GM21367 (cell line): ENCODE data around the gene ATRAID.
"Not testable (repeated sequence)": the region's sequence is repeated elsewhere in the genome, so short reads cannot be mapped to it uniquely, and the experiment has no call there.

Experiments
- ATAC-seq: cut with Tn5 transposase; IDR thresholded peaks from one replicate; pipeline ENCODE4 v1.9.1; 2021; ENCODE audit not compliant: unreplicated experiment

ATRAID gene

DNA sequence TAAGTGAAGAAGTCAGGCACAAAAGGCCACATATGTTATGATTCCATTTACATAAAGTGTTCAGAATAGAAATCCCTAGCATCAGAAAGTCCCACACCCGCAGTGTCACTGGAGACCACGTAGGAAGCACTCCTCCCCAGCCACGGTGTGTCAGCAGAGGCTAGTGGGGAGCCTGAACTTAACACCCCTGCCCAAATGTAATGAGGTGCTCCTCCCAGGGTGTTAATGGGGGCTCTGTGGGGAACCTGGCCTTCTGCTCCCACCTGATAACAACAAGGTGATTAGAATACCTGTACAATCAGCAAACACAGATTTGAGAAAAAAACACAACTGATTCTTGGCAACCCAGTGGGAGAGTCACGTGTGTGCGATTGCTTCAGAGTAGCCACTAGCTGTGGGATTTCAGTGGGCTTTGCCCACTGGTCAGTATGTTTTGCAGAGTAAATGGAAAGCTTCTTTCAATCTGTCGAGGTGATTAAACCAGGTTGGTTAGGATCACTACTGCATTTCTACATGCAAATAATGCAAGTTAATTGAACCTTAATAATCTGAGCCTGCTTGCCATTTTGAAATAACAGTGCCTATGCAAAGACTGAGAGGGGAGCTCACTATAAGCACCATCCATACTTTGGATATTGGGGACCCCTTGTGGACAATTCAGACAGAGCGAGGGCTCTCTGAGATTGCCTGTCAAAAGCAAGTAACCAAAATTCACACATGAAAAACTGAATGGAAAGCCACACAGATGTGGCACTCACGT is 20.6 kb upstream of the ATRAID start:
- ATAC-seq, result no peak

DNA sequence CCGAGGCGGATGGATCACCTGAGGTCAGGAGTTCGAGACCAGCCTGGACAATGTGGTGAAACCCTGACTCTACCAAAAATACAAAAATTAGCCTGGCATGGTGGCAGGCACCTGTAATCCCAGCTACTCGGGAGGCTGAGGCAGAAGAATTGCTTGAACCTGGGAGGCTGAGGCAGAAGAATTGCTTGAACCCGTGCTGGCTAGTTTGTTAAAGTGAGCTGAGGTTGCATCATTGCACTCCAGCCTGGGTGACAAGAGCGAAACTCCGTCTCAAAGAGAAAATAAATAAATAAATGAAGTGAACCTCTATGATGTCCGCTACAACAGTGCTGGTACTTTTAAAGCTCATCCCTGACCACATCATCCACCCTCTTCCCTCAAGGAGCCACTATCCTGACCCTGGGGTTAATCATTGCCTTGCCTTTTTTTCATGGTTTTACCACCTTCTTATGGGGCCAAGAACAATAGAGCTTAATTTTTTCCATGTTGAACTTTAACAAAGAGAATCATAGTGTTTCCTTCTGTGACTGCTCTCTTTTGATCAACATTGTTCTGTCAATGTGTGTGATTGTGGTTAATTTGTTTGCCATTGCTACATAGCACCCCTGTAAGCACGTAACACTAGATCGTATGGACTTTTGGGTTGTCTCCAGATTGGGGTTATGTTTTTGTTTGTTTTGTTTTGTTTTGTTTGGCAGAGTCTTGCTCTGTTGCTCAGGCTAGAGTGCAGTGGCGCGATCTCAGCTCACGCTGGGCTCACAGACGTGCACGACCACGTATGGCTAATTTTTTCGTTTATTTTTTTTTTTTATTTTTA is 17.1 kb upstream of the ATRAID start:
- ATAC-seq, result no peak

DNA sequence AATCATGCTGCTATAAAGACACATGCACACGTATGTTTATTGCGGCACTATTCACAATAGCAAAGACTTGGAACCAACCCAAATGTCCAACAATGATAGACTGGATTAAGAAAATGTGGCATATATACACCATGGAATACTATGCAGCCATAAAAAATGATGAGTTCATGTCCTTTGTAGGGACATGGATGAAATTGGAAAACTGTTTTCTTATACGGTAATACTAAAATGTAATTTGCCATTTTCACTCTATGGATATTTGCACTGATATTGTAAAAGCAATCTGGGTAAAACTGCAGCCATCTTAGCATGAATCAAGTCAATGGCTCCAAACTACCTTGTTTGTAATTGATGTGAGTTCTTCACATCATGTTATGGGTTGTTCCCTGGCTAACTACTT is 16.0 kb upstream of the ATRAID start:
- not testable (repeated sequence) for ATAC-seq

DNA sequence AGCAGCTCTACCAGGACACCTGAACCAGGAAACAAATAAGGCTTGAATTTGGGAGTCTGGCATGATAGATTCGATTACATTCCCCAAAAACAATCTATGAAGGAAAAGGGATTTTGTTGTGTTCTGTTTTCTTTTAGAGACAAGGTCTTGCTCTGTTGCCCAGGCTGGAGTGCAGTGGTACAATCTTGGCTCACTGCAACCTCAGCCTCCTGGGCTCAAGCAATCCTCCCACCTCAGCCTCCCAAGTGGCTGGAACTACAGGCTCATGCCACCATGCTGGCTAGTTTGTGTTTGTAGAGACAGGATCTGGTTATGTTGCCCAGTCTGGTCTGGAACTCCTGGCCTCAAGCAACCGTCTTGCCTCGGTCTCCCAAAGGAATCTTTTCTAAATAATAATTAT is 13.8 kb upstream of the ATRAID start:
- ATAC-seq, result not testable (repeated sequence)

DNA sequence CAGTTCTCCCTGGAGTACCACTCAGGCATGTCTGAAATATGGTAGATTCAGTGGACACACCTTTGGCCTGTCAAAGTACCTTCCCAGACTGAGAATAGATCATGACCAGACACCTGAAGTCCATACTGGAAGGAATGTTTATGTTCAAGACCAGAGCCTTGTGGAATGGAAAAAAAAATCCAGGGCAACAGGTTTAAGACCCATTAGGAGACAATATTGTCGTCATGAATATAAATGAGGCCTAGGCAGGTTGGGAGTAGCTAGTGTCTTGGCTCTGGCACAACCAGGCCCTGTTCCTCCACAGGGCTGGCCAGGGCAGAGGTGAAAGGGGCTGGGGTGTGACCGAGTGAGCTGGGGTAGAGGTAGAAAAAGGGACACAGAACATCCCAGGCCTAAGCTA is 13.2 kb upstream of the ATRAID start:
- no peak for ATAC-seq

DNA sequence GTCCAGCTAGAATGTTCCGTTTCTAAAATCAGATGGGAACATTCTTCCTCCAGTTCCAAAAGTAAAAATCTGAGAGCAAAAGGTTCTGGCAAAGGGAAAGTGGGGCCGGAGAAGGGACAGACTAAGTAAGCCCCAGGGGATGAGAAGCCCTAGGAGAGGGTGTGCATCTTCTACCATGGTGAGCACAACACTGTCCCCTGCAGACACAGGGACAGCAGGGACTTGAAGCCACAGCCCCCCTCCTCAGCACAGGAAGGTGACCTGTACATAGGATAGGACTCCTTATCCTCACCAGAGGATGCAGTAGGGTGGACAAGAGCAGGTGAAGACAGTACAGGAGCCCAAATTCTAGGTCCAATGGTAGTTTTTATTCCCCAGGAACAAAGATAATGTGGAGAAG is 12.6 kb upstream of the ATRAID start:
- ATAC-seq, result no peak

DNA sequence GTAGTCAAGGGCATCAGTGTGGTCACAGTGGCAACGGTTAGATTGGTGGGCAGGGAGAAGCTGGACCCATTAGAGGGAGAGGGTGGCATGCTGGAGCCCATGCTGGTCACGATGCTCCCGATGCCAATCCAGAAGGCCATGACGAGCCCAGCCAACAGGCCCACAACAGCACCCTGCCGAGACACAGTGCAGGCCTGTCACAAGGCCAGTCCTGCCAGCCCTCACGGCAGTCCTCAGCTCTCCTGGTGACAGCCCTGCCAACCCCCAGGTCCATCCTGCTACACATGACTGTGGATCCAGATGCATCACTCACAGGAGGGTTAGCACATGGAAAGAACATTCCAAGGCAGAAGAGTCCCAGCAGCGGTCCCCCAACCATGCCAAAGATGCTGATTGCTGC is 10.2 kb upstream of the ATRAID start:
- no peak for ATAC-seq

DNA sequence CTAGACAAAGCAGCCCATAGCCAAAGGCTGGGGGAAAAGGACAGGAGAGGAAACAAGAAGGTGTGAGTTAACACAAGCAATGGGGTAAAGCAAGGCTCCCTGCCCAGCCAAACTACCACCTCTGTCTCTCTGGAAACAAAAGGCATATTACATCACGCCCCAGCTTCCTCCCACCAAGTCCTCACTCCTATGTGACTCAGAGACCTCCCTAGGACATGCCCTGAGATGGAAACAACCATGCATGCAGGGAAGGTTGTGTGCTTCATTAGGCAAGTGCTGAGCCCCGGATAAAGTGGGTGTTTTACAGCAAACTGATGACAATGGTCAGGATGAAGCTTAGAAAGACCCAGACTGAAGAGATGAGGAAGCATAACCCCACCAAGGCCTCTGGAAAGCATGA is 9.0 kb upstream of the ATRAID start:
- ATAC-seq, result no peak

DNA sequence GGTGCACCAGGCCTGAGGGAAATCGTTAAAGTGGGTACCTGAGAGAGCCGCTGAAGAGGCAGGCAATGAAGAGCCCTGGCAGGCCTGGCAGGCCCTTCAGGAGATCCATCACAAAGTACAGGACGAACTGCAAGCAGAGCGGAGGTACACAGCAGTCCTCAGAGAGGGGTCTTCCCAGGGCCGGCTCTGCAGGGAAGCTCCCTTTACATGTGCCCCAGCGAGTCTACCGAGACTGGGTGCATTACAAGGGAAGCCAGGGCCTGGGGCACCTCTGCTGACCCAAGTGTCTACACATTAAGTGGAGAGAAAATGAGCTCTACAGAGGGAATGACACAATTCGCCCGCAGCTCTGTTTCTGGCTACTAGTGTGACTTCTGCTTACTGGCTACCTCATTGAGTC is 8.1 kb upstream of the ATRAID start:
- no peak for ATAC-seq

DNA sequence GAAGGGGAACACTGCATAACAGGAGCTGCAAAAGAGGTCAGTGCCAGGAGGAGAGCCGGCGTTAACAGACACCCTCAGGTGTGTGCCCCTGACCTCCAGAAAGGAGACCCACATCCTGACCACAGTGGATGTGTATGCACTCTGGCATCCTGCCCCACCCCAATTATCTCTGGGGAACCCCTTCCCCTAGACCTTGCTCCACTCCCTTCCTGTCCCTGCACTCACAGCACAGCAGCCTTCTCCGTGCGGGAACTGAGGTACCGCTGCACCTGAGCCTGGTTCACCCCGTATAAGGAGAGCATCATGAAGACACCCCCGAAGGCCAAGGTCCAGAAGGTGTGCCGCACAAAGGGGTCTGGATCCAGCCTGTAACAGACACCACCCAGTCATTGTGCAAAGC is 7.3 kb upstream of the ATRAID start:
- no peak for ATAC-seq

DNA sequence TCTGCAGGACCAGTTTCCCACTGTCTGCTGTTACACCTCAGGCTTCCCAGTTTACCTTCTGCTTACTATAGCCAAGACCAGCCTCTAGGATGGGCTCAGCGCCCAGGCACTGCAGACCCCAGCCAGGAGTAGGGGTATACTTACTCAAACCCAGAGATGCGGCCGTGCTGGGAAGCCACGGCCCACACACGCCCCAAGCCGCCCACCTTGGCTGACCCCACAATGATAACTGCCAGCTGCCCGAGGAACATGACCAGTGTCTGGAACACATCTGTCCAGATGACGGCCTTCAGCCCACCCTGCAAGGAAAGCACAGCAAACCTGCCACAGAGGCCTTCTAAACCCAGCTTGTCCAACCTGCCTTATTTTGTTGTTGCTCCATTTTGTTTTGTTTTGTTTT is 6.6 kb upstream of the ATRAID start:
- no peak for ATAC-seq

DNA sequence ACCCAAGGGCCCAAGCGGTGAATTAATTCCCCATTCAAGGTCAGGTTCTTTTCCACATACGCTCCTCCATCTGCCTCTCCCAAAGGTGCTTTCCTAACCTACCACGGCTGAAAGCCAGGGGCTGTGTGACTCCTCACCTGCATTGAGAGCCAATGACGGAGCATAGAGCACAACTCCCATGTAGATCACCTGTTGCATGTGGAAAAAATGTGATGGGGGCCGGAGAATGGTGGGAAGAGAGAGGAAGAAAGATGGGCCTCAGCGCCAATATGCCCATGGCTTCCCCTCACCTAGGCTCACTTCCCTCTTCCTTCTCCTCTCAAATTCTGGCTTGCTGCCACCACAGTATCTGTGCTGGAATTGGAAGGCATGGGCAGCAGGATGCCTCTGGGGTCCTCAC is 5.5 kb upstream of the ATRAID start:
- ATAC-seq, result no peak

DNA sequence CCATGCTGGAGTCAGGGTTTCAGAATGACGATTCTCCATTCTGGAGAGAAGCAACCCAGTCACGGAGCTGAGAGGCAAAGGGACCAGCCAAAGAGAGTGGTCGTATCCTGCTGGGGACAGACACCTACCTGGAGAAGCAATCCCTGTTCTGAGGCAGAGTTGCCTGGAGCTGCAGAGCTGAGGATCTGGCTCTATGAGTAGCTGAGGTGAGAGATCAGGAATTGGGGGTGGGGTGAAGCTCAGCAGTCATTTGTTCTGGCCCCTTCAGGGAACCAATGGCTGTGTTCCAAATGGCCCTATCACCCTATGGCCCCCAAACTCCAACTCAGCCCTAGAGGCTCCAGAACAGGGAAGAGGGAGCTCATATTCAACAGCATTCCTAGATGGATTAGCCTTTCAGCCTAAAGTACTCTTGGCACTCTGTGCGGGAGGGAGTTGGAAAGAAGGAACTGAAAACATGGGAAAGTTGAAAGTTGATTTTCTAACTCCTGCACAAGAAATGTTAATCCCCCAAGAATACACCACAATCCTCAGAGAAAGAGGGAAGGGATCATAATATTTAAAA is 3.3 kb upstream of the ATRAID start:
- no peak for ATAC-seq

DNA sequence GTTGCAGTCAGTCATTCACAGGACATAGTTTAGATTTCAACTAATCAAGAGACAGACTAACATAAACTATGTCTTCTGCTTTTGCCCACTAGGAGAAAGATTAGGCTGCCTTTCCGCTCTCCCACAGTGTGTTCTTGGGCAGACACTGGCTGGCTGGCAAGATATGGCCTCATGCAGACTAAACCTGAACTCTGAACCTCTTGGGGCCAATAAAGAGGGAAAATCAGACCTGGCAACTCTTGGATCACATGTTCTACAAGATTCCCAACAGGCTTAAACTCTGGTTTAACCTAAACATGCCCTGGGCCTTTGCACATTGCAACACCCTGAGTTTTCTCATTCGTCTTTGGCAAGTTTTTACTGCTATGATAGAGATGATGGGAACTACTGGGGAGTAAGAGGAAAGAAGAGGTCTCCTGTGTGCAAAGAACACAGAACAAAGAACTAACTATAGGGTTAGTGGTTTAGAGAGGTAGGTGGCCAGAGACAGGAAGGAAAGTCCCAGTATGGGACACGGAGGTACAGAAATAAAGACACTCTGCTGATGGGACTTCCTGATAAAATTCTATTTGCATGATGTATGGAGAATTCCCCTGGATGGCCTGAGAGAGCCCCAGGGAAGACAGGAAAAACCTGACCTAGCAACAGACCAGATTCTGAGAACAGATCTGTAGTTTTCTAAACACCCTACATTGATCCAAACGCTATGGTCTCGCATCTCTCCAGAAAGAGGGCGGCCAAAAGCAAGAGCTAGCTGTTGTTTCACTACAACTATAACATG is 2.0 kb upstream of the ATRAID start:
- ATAC-seq, result no peak

DNA sequence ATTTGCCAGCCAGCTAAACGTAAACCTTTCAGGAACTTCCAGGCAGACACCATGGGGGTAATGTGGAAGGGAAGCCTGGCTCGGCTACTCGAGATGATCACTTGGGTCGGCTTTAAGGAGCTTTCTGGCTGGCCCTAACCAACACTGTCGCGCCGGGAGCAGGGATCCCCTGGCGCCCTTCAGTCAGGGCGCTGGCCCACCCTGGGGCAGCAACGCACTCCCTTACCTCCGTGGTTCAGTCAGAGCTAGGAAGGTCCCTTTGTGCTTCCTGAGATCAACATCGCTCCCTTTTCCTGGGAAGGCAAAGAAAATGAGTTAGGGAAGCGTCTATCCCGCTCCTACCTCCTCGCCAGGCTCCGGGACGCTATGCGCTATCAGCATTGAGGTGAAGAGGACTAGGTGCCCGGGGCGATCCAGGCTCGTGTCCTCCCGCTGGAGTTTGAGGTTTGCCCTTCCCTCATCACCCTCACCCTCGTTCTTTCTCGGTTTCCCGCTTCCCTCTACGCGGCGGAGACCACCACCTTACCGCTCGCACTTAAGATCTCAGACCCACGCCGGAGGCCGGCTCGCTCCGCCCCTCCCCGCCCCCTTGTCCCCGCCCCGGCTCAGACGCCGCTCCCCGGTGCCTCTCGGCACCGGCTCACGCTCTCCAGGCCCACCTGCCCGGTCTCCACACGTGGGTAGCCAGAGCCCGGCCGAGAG is 449 bp upstream of the ATRAID start:
- peak; percentile 4 for ATAC-seq

DNA sequence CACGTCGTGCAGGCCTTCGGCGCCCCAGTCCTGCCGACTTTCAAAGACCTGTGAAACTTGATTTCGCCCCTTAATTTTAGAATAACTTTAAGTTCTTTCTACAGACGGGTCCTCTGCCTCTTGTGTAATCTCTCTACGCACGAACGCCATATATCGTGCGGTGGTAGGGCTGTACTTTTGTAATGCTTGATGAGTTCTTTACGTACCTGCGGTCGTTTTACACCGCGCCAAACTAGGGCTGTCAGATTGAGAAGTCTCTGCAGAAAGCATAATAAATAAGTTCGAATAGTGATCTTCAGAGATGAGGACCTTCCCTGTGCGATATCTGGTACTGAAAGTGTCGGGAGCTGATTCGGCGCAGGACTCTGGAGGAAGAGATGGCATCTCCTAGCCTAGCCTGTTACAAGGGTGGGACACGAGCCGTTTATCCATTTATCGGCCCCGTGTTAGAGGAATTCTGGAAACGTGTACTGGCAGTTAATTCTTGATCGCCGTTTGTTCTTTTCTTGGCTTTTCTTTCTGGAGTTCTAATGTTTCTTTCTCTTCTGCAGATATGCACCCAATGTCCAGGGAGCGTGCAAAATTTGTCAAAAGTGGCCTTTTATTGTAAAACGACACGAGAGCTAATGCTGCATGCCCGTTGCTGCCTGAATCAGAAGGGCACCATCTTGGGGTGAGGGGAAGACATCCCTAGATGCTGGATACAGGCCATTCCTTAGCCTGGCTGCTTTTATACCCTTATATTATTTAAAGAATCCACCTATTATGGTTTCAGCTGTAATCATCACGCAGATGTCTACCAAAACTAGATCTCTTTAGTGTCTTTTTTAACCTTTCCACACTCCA is 1.0 kb downstream of the ATRAID start:
- peak; percentile 4 for ATAC-seq

DNA sequence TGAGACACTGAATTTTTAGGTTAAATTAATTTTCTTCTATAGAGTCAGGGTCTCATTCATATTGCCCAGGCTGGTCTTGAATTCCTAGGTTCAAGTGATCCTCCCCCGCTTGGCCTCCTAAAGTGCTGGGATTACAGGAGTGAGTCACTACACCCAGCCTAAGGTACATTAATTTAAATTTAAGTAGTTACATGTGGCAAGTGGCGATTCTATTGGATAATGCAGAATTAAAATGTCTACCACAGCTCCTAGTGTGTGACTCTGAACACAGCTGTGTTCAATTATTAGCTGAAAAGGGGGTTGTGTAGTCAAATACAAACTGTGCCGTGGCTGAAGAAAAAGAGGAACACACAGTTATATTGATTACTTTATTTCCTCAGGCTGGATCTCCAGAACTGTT is 3.1 kb downstream of the ATRAID start:
- ATAC-seq, result no peak

DNA sequence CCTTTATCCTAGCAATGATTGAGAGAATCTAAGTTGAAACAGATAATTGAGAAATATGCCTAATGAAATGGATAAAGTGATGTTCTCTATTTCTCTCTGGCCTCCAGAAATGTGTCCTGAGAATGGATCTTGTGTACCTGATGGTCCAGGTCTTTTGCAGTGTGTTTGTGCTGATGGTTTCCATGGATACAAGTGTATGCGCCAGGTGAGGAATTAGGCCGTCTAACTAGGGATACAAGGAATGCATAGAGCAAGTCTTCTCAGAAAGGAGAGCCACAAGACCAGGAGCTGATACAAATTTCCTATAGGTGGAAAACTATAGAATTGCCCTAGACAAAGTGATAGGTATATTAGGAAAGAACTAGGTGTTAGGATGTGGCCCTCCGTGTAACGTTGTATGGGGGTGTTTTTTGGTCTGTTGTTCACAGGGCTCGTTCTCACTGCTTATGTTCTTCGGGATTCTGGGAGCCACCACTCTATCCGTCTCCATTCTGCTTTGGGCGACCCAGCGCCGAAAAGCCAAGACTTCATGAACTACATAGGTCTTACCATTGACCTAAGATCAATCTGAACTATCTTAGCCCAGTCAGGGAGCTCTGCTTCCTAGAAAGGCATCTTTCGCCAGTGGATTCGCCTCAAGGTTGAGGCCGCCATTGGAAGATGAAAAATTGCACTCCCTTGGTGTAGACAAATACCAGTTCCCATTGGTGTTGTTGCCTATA is 4.7 kb downstream of the ATRAID start:
- no peak for ATAC-seq
